Natural killer cell treated with Interleukin-12 subunit alpha and Interleukin-12 subunit beta and Interleukin-15 and Interleukin-18, amount 100 ng/mL, for 72 hours (primary cell): Measurements from ENCODE around the gene SRRM5. TPM values are rescaled to one million over a fixed set of nuclear protein-coding genes. Genes with fewer than 3 reads are reported as not detected.

Source experiments
- ATAC-seq, 2 donors: fragments of 150-1000 bp; cut with Tn5 transposase in 1 of 2; sonication (Bioruptor Pico), chemical (Tn5 transposase) in 1 of 2; 2 replicates each; pipeline ENCODE4 v1.10.0; 2021
- DNase-seq: peaks from one replicate; pipeline ENCODE4 v3.0.0; 2022; ENCODE audit warnings: low spot score
- H3K27ac Mint-ChIP-seq, 2 donors: 1 replicate in 1 of 2; 2 replicates in 1 of 2; pipeline ENCODE4 v1.8.0; 2022; ENCODE audit warnings: mixed read lengths in 2 of 2, mild to moderate bottlenecking in 1 of 2, moderate library complexity in 1 of 2
- H3K27me3 Mint-ChIP-seq, 2 donors: 1 replicate in 1 of 2; 2 replicates in 1 of 2; pipeline ENCODE4 v1.8.0; 2022; ENCODE audit warnings: mixed read lengths in 2 of 2
- H3K36me3 Mint-ChIP-seq: one replicate; pipeline ENCODE4 v1.8.0; 2022; ENCODE audit warnings: mixed read lengths
- H3K4me1 Mint-ChIP-seq, 2 donors: 1 replicate in 1 of 2; 2 replicates in 1 of 2; pipeline ENCODE4 v1.8.0; 2022; ENCODE audit warnings: low read depth in 2 of 2, mixed read lengths in 2 of 2, mild to moderate bottlenecking in 1 of 2
- H3K4me3 Mint-ChIP-seq: one replicate; pipeline ENCODE4 v1.8.0; 2022; ENCODE audit warnings: mixed read lengths
- H3K9me3 Mint-ChIP-seq: 2 replicates; pipeline ENCODE4 v1.8.0; 2022; ENCODE audit warnings: mixed read lengths
- total RNA-seq, 2 donors: library from RNA; stranded (reverse); gene quantifications; one replicate each; pipeline ENCODE4 v1.2.3, GENCODE V29; 2022

SRRM5 gene, protein sequence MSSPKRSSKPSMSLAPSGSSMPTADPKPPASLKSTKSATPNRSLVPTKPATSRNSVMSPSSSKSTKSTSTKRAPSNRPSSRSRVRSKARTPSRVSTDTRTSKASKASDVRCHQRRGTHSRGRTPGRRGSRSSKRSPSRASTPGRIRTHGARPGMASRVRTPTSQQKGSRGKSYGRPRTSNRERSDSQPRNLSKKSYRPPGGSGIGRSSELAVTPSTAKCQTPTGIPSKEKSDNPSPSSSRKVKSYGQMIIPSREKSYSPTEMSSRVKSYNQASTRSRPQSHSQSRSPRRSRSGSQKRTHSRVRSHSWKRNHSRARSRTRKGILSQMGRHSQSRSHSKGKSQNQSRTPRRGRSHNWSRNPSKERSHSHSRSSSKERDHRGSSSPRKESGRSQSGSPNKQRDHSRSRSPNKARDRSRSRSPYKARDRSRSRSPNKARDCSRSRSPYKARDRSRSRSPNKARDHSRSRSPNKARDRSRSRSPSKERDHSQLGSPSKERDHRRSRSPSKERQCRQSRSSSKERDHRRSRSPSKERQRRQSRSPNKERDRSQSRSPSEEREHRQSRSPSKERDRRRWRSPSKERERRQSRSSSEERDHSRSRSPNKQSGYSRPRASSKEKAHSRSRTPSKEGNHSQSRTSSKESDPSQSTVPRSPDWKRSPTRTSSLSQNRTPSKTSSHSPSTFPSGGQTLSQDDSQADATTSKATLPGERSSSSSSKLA
- 1 to 10 TPM; 1.1 to 1.8 TPM for total RNA-seq

GRCh38 chr19:43611788-43612187 is at the start of gene SRRM5:
TSS of gene SRRM5 (plus strand) at chr19:43612088. CDS start at chr19:43612122, 34 bp downstream.
- Mint-ChIP-seq H3K36me3 (no peaks in the 10 kb centered on the region), H3K27me3 (no peaks in the 10 kb centered on the region), H3K9me3 (no peaks in the 10 kb centered on the region), H3K4me3 (no peak within 1 kb of the TSS), H3K4me1 (peaks cover 5 to 34% of the 10 kb centered on the region in 2 donors), H3K27ac (peak within 1 kb of the TSS in 1 of 2 donors; percentile 57)
- ATAC-seq (no peak), DNase-seq (no peak)

- Mint-ChIP-seq H3K27ac (peak overlapping the region; percentile 93 to 95), H3K9me3 (no peaks in the 10 kb centered on the region), H3K36me3 (peaks cover 11% of the 10 kb centered on the region), H3K4me3 (peak overlapping the region; percentile 82), H3K4me1 (peaks cover 40 to 46% of the 10 kb centered on the region in 2 donors), H3K27me3 (no peaks in the 10 kb centered on the region)
- ATAC-seq (no peak), DNase-seq (peak; percentile 23)
Measured at GRCh38 chr19:43562226-43562697, 49.6 kb upstream of the SRRM5 start.

- Mint-ChIP-seq H3K9me3 (no peaks in the 10 kb centered on the region), H3K27me3 (no peaks in the 10 kb centered on the region), H3K4me3 (peak overlapping the region; percentile 82), H3K36me3 (peaks cover 11% of the 10 kb centered on the region), H3K4me1 (peaks cover 40 to 46% of the 10 kb centered on the region in 2 donors), H3K27ac (peak overlapping the region; percentile 93 to 95)
- DNase-seq (peak; percentile 89), ATAC-seq (peak; percentile 97)
Measured at GRCh38 chr19:43562698-43563241, 49.1 kb upstream of the SRRM5 start.

DNA sequence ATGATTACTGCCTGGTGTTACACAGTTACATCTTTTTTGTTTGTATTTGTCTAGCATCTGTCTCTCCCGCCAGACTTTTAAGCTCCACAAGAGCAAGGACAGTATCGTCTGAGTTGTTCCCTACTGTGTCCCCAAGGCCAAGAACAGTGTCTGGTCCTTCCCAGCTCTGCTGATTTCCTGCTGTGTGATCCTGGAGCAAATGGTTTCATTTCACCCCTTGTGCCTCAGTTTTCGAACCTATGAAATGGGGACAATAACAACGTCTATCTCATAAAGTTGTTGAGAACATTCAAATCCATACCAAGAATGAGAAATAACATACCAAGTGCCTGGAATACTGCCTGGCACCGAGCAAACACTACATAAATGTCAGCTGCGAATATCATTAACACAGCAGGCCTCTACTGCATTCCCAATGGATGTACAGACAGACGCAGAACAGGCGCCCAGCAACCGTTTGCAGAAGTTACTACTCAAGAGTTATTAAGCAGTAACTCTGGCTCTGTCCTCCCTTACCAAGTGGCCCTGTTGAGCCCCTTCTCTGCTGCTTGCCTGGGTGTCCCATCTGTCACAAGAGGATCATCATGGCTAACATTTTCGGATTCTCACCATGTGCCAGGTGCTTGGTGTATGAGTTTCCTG is 48.0 kb upstream of the SRRM5 start:
- Mint-ChIP-seq H3K27me3 (no peaks in the 10 kb centered on the region), H3K9me3 (no peaks in the 10 kb centered on the region), H3K27ac (peak overlapping the region; percentile 93 to 95), H3K4me1 (peaks cover 40 to 46% of the 10 kb centered on the region in 2 donors), H3K36me3 (peaks cover 11% of the 10 kb centered on the region), H3K4me3 (peak overlapping the region; percentile 67)
- DNase-seq, result peak; percentile 28
- ATAC-seq, result no peak

DNA sequence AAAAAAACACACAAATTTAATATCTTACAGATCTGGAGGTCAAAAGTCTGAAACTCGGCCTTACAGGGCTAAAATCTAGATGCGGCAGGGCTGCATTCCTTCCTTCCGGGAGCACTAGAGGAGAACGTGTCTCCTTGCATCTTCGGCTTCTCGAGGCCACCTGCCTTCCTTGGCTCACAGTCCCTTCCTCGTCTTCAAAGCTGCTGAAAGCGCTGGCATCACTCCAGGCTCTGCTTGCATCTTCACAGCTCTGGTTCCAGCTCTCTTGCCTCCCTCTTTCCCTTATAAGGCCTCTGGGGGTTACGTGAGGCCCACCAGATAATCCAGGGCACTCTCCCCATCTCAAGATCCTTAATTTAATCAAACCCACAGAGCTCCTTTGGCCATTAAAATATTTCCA is 47.1 kb upstream of the SRRM5 start:
- Mint-ChIP-seq H3K9me3 (no peaks in the 10 kb centered on the region), H3K27me3 (no peaks in the 10 kb centered on the region), H3K27ac (peak overlapping the region; percentile 43 to 95), H3K4me3 (no peak overlapping the region), H3K4me1 (peaks cover 43 to 46% of the 10 kb centered on the region in 2 donors), H3K36me3 (peaks cover 11% of the 10 kb centered on the region)
- DNase-seq (no peak), ATAC-seq (no peak)

DNA sequence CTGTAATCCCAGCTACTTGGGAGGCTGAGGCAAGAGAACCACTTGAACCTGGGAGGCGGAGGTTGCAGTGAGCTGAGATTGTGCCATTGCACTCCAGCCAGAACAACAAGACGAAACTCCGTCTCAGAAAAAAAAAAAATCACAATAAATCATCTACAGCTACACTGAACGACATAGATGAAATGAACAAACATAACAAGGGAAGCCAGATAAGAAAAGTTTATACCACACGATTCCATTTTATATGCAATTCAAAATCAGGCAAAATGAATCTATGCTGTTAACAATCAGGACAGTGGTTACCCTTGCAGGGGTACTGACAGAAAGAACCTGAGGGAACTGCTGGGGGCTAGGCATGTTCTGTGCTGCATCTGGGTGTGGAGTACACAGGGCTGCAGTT is 42.2 kb upstream of the SRRM5 start:
- H3K27ac Mint-ChIP-seq, result peak overlapping the region; percentile 17 to 55
- no peaks in the 10 kb centered on the region for H3K36me3 Mint-ChIP-seq

DNA sequence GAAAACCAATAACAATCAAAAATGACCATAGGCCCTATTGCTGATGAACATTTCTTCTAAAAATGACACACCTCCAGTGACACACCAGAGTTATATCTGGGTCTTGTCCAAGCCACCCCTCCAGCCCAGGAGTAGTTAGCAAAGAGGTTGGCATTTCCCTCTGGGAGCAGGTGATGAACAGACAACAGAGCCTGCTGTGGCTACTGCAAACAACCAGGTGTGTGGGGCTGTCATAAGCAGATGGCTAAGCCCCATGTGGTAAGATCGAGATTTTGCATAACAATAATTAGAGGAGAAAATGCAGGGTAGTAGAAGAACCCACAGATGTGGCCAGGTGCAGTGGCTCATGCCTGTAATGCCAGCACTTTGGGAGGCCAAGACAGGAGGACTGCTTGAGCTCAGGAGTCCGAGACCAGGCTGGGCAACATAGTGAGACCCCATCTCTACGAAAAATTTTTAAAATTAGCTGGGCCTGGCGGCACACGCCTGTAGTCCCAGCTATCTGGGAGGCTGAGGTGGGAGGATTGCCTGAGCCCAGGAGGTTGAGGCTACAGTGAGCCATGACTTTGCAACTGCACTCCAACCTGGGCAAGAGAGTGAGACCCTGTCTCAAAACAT is 41.6 kb upstream of the SRRM5 start:
- Mint-ChIP-seq H3K4me1 (peaks cover 18 to 31% of the 10 kb centered on the region in 2 donors), H3K36me3 (no peaks in the 10 kb centered on the region), H3K27me3 (no peaks in the 10 kb centered on the region), H3K4me3 (no peak overlapping the region), H3K9me3 (no peaks in the 10 kb centered on the region), H3K27ac (peak overlapping the region; percentile 17 to 55)
- no peak for DNase-seq
- no peak for ATAC-seq

More for the DNA sequence above, 42.2 kb upstream of the SRRM5 start:
- no peak overlapping the region for H3K4me3 Mint-ChIP-seq
- no peaks in the 10 kb centered on the region for H3K9me3 Mint-ChIP-seq
- peaks cover 24 to 30% of the 10 kb centered on the region in 2 donors for H3K4me1 Mint-ChIP-seq
- ATAC-seq (no peak), DNase-seq (no peak)
- H3K27me3 Mint-ChIP-seq, result no peaks in the 10 kb centered on the region

- no peaks in the 10 kb centered on the region for H3K27me3 Mint-ChIP-seq
- peaks cover 23 to 39% of the 10 kb centered on the region in 2 donors for H3K4me1 Mint-ChIP-seq
- DNase-seq (peak; percentile 8), ATAC-seq (no peak)
- no peak overlapping the region for H3K4me3 Mint-ChIP-seq
- H3K36me3 Mint-ChIP-seq, result no peaks in the 10 kb centered on the region
- H3K9me3 Mint-ChIP-seq, result no peaks in the 10 kb centered on the region
- H3K27ac Mint-ChIP-seq, result peak overlapping the region; percentile 22 to 32
Measured at GRCh38 chr19:43572171-43572588, 39.7 kb upstream of the SRRM5 start.

DNA sequence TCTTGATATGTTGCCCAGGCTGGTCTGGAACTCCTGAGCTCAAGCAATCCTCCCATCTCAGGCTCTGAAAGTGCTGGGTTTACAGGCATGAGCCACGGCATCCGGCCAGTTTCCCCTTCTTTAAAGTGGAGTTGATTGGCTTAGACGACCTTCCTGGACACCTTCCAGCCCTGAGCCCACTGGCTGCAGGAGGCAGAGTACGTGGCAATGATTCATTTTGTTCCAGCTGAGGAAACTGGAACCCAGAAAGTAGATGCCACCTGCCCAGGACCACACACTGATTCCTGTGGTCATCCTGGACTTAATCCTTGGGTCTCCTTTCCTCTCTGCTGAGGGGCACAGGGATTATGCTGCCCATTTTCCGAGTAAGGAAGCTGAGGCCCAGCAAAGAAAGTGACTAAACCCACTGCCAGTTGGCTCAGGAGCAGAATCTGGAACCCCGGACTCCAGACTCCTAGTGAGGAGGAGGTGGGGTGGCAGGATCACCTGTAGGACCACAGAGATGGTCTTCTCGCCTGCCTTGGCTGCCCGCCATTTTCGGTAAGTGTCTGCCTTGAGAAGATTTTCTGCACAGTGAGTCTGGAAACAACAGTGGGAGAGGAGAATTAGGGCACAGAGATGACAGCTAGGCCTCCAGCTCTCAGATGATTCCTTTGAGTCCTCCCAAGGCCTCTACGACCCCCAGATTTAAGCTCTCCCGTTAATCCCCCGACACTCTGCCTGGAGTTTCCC is 37.3 kb upstream of the SRRM5 start:
- Mint-ChIP-seq H3K4me1 (peaks cover 27 to 49% of the 10 kb centered on the region in 2 donors), H3K27ac (peak overlapping the region; percentile 96 to 98), H3K4me3 (peak overlapping the region; percentile 98), H3K36me3 (no peaks in the 10 kb centered on the region), H3K27me3 (no peaks in the 10 kb centered on the region), H3K9me3 (no peaks in the 10 kb centered on the region)
- ATAC-seq (no peak), DNase-seq (no peak)

DNA sequence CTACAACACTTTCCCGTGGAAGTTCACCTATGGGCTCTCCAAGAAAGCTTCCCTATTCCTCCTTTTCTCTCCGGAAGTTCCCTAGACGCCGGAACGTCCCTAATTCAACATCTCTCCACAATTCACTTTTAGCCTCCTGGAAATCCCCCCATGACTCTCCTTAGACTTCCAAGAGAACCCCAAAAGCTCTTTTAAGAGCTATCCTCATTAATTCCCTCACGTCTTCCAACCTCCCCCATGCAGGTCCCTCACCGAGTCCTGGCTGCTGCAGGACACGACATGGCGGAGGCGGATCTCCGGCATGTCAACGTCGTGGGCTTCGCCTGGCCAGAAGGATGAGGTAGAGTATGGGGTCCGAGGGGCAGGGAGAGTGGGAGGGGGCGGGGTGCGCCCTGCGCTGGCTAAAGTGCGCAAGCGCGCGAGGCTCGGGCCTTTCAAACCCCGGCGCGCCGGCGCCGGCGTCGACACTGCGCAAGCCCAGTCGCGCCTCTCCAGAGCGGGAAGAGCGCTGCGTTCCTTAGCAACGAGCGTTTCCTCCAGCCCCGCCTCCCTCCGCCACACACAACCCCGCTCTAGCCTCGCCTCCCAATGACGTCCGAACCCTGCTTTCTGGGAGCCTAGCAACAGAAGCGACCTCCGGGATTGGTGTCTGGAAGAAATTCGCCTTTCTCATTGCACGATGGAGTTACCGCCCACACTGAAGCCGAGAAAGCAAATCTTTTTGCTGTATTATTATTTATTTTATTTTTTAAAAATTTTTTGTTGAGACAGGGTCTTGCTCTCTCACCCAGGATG is 36.5 kb upstream of the SRRM5 start, which contains the start of the genes PINLYP and XRCC1:
PINLYP (plus strand) TSS at position 646 of the 795 bp plus-strand sequence. CDS start 1,391 bp downstream, outside the sequence.
XRCC1 (minus strand) TSS at position 372 of the 795 bp plus-strand sequence; CDS start at position 303, 69 bp downstream.
- Mint-ChIP-seq H3K36me3 (no peaks in the 10 kb centered on the region), H3K9me3 (no peaks in the 10 kb centered on the region), H3K4me1 (peaks cover 32 to 49% of the 10 kb centered on the region in 2 donors), H3K27me3 (no peaks in the 10 kb centered on the region), H3K27ac (peak within 1 kb of the TSS; percentile 96 to 98), H3K4me3 (peak within 1 kb of the TSS; percentile 98)
- peak; percentile 99 for ATAC-seq
- peak; percentile 96 for DNase-seq

DNA sequence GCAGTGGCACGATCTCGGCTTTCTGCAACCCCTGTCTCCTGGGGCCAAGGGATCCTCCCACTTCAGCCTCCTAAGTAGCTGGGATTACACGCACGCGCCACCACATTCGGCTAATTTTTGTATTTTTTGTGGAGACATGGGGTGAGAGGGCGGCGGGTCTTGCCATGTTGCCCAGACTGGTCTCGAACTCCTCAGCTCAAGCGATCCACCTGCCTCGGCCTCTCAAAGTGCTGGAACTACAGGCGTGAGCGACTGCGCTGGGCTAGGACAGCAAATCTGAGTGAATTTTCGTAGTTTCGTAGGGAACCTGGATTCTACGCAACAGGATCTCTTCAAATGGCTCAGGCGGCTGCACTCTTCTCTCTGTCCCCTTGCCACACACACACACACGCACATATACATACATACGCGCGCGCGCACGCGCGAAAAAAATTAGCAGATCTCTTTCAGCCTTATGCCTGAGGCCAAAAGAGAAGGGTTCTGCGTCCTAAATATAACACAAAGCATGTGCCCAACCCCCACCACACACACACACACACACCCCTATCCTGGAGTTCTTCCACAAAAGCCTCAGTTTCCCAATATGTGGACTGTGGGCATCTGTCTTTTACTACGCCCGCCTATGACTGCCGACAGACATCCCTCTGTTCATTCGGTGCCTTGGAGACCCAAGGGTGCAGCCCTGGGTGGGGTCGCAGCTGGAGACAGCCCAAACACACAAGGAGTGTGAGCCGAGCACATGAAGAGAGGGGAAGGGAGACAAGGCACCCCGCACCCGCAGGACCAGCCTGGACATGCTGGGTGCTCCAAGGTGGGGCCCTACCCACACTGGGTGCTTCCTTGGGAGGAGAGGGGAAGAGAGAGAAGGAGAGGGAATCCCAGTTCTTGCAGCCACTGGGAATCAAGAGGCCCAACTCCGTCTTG is 35.7 kb upstream of the SRRM5 start:
- Mint-ChIP-seq H3K27me3 (no peaks in the 10 kb centered on the region), H3K36me3 (no peaks in the 10 kb centered on the region), H3K4me1 (peaks cover 29 to 46% of the 10 kb centered on the region in 2 donors), H3K4me3 (peak overlapping the region; percentile 98), H3K9me3 (no peaks in the 10 kb centered on the region), H3K27ac (peak overlapping the region in 1 of 2 donors; percentile 96)
- ATAC-seq (no peak), DNase-seq (no peak)
